ENCODE data around the gene P3H1. TPM values are rescaled to one million over a fixed set of nuclear protein-coding genes. Genes with fewer than 3 reads are reported as not detected.
A peak's percentile ranks its signal among the peaks of the same experiment; 100 is the strongest.

Gene P3H1
- total RNA-seq, 1 experiment from 2014 or later = 47.1 TPM

DNA sequence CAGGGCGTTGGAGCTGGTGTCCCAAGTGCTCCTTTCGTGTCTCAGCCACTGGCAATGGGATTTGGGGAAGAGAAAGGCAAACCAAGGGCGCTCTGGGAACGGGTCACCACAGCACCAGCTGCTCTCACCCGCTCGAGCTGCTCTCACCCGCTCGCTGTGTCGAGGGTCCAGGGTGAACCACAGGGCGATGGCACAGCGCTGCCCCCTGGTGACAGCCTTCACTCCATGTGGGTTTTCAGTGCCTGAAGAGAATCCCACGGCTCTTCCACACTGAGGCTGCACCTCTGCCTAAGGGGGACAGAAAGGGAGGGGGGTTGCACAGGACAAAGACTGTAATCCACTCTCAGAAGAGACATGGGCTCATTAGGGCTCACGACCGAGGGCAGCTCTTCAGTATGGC is 19.7 kb downstream of the P3H1 start:
- Histone ChIP-seq H3K79me1 (ENCODE audit: insufficient read depth, low read depth, low read length, poor library complexity, severe bottlenecking) (no peaks in the 10 kb centered on the region), H3K4ac (ENCODE audit: low read depth, low read length) (no peak overlapping the region), H4K20me1 (ENCODE audit: control insufficient read depth, insufficient read depth, insufficient read length) (no peaks in the 10 kb centered on the region), H3T11ph (ENCODE audit: low read length) (no peak overlapping the region), H3K23me2 (ENCODE audit: insufficient read length, low read depth, low read length, poor library complexity, severe bottlenecking) (no peaks in the 10 kb centered on the region), H2BK20ac (ENCODE audit: low read depth, low read length, poor library complexity, severe bottlenecking) (no peak overlapping the region), H3K4me1 (ENCODE audit: insufficient read depth, low read length) (no peaks in the 10 kb centered on the region), H4K8ac (replicated peaks; ENCODE audit: insufficient read length, low read depth, low read length) (no peak overlapping the region), H3K14ac (ENCODE audit: insufficient read depth, low read length) (no peak overlapping the region), H2BK5ac (ENCODE audit: insufficient read length, low read length) (no peak overlapping the region), H3K79me2 (ENCODE audit: insufficient read depth, low read length) (no peaks in the 10 kb centered on the region), H2BK120ac (ENCODE audit: low read depth, low read length, poor library complexity, severe bottlenecking) (no peak overlapping the region), H3K18ac (ENCODE audit: insufficient read length, low read depth, low read length) (no peak overlapping the region), H4K5ac (ENCODE audit: insufficient read length, low read depth, low read length) (no peak overlapping the region), H3K56ac (ENCODE audit: insufficient read length, low read depth, low read length) (no peak overlapping the region), H3K4me2 (ENCODE audit: insufficient read depth, insufficient read length, low read length) (no peak overlapping the region), H3K27ac (ENCODE audit: insufficient read length, low read depth, low read length) (no peak overlapping the region), H3K9ac (ENCODE audit: extremely low read depth, insufficient read length, low read length) (no peak overlapping the region), H3K23ac (ENCODE audit: insufficient read length, low read depth, low read length) (no peak overlapping the region), H2AFZ (ENCODE audit: low read length) (no peak overlapping the region), H3K27me3 (ENCODE audit: insufficient read depth, low read length) (no peaks in the 10 kb centered on the region), H2AK5ac (ENCODE audit: insufficient read length, low read length) (no peak overlapping the region), H2BK12ac (ENCODE audit: insufficient read length, low read depth, low read length) (no peak overlapping the region), H4K91ac (ENCODE audit: insufficient read length, low read depth, low read length) (no peak overlapping the region), H3K9me3 (ENCODE audit: control insufficient read depth, low read depth, low read length) (no peaks in the 10 kb centered on the region), H2BK15ac (ENCODE audit: low read depth, low read length) (no peak overlapping the region)
- peaks cover 29 to 52% (median 49%) of the 10 kb centered on the region in 3 experiments for H3K36me3 Mint-ChIP-seq (ENCODE audit: insufficient read depth in 1 of 3, low read depth in 3 of 3)
- WGBS (ENCODE audit: extremely low coverage, insufficient read length, low lambda C conversion rate) = no CpG with 5 or more reads among the region's 14 CpGs
- DNase-seq = peak; percentile 71
- peaks cover 14 to 16% of the 10 kb centered on the region in 2 experiments for H3K4me1 Mint-ChIP-seq
- no peak overlapping the region for H3K4me3 Mint-ChIP-seq
- H3K9me3 Mint-ChIP-seq = peaks cover 11 to 13% of the 10 kb centered on the region in 2 experiments
- TF ChIP-seq, protein P1, sequence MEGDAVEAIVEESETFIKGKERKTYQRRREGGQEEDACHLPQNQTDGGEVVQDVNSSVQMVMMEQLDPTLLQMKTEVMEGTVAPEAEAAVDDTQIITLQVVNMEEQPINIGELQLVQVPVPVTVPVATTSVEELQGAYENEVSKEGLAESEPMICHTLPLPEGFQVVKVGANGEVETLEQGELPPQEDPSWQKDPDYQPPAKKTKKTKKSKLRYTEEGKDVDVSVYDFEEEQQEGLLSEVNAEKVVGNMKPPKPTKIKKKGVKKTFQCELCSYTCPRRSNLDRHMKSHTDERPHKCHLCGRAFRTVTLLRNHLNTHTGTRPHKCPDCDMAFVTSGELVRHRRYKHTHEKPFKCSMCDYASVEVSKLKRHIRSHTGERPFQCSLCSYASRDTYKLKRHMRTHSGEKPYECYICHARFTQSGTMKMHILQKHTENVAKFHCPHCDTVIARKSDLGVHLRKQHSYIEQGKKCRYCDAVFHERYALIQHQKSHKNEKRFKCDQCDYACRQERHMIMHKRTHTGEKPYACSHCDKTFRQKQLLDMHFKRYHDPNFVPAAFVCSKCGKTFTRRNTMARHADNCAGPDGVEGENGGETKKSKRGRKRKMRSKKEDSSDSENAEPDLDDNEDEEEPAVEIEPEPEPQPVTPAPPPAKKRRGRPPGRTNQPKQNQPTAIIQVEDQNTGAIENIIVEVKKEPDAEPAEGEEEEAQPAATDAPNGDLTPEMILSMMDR (conservative IDR thresholded peaks at IDR 0.05) = peak; percentile 75
- H3K27ac Mint-ChIP-seq = peak overlapping the region in 1 of 3 experiments; percentile 42; a peak in 1 of 7 replicates
- no peaks in the 10 kb centered on the region; the same call in 1 of the 2 replicates for H3K27me3 Mint-ChIP-seq (ENCODE audit: low read depth)

Data from H9 (cell line).